GM21526 (cell line): Measurements from ENCODE around the gene MPL.

Experiments used
- ATAC-seq: cut with Tn5 transposase; IDR thresholded peaks from one replicate; pipeline ENCODE4 v1.9.1; 2021; ENCODE audit warnings: moderate library complexity; ENCODE audit not compliant: unreplicated experiment, low FRiP score

Gene MPL

GRCh38 chr1:43321331-43321891 lies 16.2 kb upstream of the MPL start:
- no peak for ATAC-seq

- ATAC-seq: no peak
Measured at GRCh38 chr1:43322506-43322905, 15.1 kb upstream of the MPL start.

- ATAC-seq: no peak
Measured at GRCh38 chr1:43324810-43325209, 12.8 kb upstream of the MPL start.

GRCh38 chr1:43325381-43325780 lies 12.2 kb upstream of the MPL start:
- no peak for ATAC-seq

GRCh38 chr1:43327549-43328292 lies 9.9 kb upstream of the MPL start:
- ATAC-seq: no peak

GRCh38 chr1:43329995-43330751 lies 7.4 kb upstream of the MPL start:
- ATAC-seq: no peak

- ATAC-seq: no peak
Measured at GRCh38 chr1:43331688-43332087, 5.9 kb upstream of the MPL start.

GRCh38 chr1:43334453-43335205 lies 3.0 kb upstream of the MPL start:
- ATAC-seq: no peak

GRCh38 chr1:43338001-43338400 lies 383 bp downstream of the MPL start:
- ATAC-seq: no peak

- no peak for ATAC-seq
Measured at GRCh38 chr1:43339584-43340232, 2.1 kb downstream of the MPL start.

GRCh38 chr1:43340559-43340958 lies 2.9 kb downstream of the MPL start:
- no peak for ATAC-seq

GRCh38 chr1:43344267-43344850 lies 6.7 kb downstream of the MPL start:
- no peak for ATAC-seq

- ATAC-seq: no peak
Measured at GRCh38 chr1:43345120-43345519, 7.5 kb downstream of the MPL start.

- ATAC-seq: no peak
Measured at GRCh38 chr1:43346636-43347035, 9.0 kb downstream of the MPL start.

GRCh38 chr1:43348343-43348808 lies 10.8 kb downstream of the MPL start:
- no peak for ATAC-seq

- ATAC-seq: no peak
Measured at GRCh38 chr1:43348809-43349593, 11.4 kb downstream of the MPL start.

- no peak for ATAC-seq
Measured at GRCh38 chr1:43349594-43350306, 12.1 kb downstream of the MPL start.

- no peak for ATAC-seq
Measured at GRCh38 chr1:43350976-43351375, 13.4 kb downstream of the MPL start.
